ENCODE measurements around the gene MLLT10.
A peak's percentile ranks its signal among the peaks of the same experiment; 100 is the strongest.

MLLT10 gene

DNA sequence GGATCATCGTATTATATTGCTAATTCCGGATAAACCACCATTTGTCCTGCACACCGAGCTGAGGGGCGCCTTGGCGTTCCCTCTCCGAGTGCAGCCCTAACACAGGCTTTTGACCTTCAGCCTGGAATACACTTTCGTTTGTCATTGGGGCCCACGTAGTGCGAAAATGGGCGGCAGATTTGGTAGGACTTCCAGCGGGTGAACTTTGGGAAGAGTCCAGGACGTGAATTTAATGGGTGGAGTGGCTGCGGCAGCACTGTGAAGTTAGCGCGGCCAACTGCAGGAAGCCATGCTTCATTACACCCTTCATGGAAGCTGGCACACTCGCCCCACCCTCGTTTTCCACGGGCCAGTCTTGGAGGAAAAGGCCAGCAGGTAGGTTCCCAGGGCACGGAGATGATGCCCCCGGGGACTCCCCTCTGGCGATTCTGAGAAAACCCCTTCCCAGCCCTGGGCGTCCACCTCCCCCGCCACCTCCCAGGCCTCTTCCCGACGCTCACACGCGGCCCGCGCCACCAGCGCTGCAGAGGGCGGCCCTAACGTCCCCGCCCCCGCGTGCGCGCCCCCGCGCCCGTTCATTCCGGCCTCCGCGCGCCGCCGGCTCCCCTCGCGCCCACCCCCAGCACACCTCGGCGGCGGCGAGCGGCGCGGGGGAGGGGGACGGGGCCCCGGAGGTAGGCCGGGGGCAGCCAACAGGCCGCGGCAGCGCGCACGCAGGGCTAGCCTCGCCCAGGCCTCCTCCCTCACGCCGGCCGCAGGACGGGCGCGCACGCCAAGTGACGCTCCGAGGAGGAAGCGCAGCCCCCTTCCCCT lies at the start of gene MLLT10:
MLLT10 (plus strand) TSS at position 766 of the 813 bp plus-strand sequence. CDS start 413 bp downstream, outside the sequence.
- peak; percentile 87 for DNase-seq

DNA sequence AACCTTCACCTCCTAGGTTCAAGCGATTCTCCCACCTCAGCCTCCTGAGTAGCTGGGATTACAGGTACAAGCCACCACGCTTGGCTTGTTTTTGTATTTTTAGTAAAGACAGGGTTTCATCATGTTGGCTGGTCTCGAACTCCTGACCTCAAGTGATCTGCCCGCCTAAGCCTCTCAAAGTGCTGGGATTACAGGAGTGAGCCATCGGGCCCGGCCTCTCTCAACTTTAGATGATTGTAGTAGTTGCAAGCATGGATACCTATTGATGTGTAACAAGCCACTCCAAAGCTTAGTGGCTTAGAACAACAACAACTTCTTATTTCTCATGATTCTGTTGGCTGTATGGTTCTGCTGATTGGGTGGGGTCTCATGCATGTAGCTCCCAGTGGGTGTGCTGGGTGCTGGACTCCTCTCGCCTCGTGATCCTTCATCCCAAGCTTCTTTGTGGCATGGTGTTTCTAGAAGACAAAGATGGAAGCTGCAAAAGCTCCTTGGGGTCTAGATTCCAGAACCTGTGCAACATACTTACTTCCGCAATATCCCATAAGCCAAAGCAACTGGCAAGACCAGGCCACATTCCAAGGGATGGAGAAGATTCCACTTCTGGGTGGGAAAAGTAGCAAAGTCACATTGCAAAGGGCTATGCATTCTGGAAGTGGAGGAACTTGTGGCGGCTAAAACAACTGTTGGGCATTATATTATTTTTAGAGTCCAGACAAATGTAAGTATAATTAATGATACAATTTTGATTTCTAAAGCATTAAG lies 46.4 kb upstream of the MLLT10 start:
- no peak for DNase-seq

DNA sequence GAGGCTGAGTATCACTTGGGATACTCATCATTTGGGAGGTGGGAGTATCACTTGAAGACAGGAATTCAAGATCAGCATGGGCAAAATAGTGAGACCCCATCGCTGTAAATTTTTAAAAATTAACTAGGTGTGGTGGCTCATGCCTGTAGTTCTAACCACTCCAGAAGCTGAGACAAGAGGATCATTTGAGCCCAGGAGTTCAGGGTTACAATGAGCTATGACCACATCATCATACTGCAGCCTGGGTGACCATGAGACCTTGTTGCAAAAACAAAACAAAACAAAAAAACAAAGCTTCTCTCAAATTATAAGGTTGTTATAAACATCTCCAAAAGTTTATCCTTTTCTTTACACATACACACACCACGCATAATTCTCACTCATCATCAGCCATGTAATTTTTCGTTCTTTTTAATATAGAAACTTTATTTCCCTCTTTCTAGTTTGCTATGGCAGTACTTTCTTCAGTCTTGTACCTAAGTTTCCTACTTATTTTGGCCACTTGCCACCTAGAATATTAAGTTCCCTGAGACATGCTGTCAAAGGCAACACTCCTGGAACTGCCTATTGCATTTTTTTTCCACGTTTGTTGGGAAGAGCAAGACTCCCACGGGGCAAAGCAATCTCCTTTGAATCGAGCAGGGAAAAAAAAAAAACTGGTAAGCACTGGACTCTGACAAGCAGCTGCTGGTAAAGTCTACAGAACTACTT lies 45.6 kb upstream of the MLLT10 start:
- DNase-seq: no peak

DNA sequence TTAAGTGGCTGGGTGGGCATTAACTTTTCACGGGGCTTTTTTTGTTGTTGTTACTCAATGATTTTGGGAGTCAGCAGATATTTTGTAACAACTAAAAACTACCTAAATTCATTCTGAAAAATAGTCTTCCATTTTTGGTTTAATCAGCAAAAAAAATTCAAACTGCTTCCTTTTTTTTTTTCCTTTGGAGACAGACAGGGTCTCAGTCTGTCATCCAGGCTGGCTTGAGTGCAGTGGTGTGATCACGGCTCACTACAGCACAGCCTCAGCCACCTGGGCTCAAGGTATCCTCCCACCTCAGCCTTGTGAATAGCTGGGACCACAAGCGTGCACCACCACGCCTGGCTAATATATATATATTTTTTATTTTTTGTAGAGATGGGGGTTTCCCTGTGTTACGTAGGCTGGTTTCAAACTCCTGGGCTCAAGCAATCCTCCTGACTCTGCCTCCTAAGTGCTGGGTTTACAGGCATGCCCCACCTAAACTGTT lies 45.0 kb upstream of the MLLT10 start:
- DNase-seq: no peak

DNA sequence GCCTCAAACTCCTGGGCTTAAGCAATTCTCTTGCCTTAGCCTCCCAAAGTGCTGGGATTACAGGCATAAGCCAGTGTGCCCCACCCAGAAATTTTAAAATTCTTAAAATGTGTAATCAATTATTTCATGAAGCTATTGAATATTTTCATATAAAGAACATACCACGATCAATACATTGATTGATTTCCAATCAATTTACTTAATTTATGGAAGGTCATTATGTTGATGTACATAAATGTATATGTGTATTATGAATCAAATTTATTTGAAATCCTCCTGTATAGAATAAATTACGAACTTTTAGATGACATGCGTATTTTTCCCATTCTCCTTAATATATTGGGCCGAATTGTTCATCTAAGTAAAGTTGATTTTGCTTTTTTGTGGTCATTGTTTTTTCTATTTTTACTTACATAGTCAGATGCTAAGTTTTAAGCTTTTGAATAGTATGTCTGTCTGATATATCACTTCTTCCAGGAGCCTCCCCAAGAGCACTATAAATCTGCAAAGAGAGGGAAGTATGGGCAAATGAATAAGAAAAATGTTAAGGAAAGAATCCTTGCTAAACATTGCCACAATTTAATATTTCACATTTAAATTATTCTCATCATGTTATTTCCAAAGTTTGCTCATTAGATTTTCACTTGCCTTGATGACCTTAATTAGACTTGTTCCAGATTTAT lies 43.9 kb upstream of the MLLT10 start:
- DNase-seq: no peak

DNA sequence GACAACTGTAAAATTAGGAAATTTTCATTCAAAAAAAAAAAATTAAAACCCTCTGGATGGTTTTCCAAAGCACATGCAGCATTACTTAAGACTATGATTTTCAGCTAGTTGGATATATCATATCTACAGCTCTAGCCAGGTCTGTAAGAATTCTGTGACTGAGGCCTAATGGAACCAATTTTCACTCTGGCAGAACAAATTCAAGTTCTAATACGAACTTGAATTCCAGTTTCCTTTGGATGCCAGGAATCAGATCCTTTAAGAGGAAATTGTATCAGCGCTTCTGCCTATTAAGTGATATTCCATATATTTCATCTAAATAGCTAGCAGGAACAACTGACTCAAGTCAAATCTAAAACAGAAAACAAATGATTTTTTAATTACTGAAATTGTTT lies 43.3 kb upstream of the MLLT10 start:
- no peak for DNase-seq

DNA sequence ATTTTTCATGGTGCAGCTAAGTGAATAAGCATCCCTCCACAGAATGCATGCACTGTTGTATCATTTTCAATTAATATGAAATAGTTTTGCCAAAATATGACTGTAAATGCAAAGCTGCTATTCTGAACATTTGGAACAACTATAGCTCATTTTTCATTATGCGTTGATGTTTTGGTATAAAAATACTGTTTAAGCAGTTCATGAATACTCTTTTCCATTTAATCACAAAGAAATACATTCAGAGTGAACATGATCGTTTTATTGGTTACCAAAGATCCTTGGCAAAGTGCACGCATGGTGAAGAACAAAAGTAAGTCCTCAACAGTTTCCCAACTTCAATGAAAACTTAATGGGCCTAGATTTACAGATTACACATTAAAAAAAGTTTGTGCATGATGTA lies 41.6 kb upstream of the MLLT10 start:
- DNase-seq: no peak

DNA sequence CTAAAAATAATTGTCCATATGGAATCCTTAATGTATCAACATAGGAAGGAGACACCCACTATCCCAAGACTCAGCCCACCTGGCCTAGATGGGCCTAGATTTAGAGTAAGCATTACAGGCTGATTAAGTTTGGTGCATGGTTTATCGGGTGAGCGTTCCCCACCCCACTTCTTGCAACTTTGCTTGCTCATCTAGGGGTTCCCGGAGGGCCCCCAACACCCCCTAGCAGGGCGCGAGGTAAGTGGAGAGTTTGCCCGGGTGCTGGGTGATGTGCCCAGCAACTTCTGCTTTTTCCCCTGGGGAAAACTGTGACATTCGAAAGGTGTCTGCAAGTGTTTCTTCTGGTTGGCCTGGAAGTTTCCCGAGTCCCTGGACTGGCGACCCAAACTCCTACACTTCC lies 40.2 kb upstream of the MLLT10 start:
- no peak for DNase-seq

DNA sequence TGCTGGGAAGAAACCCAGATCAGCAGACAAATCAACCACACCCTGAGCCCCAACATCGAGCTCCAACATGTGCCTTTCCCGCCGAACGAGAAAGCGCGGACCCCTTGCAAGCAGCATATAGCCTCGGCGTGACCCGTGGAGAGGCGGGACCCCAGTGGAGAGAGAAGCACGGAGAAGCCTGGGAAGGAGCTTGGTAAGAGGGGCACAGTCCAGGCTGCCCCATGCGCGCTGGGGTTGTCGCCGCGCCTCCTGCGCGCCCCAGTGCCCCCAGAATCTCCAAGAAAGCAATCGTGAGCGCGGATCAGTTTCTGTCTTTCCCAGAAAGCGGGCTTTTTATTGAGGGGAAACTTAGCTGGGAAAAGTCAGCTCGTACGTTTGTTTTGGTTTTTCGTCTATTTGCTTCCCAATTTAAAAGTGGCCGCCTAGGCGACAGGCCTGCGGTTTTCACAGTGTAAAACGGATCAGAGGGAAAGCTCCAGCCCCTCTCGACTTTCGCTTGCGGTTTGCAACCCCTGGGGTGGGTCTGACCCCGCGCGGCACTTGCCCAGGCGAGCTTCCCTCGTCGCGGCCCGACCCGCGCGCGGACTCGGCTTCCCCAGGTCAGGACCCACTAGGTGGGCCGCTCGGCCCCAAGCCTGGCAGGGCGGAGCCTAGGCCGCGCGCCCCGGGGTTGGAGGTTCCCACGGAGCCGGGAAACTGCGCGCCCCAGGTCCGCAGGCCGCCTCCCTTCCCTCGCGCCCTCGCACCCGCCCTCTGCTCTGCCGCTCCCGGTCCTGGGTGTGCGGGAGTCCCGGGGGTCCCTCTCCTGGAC lies 39.6 kb upstream of the MLLT10 start:
- DNase-seq: peak; percentile 7

DNA sequence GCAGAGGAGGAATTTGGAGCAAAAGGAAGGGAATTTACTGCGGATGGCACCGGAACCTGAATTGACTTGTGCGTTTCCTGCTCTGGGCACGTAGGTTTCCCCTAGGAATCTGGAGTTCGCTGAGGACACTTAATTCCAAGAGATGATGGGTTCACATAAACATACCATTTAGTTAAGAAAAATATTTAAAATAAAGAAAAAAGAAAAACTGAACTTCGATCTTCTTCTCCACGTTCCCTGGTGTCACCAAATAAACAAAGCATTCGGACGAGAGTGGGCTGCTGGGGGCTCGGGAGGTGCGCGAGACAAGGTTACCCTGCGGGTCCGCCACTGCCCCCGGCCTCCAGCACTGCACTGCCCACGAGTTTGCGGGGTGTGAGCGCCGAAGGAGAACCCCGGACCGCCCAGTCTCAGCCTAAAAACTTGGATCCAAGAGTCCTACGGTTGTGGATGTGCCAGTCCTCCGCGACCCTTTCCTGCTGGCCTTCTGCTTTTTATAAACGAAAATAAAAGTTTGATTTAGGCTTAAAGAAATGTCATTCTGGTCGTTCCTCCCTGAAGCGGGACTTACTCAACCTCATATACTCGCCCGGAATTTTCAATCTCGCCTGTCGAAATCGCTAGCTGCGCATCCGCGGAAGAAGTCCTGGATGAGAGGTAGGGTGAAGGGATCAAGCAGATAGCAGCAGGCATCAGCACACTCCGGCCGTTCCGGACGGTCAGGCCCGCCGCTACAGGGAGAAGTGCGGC lies 38.9 kb upstream of the MLLT10 start:
- DNase-seq: no peak

DNA sequence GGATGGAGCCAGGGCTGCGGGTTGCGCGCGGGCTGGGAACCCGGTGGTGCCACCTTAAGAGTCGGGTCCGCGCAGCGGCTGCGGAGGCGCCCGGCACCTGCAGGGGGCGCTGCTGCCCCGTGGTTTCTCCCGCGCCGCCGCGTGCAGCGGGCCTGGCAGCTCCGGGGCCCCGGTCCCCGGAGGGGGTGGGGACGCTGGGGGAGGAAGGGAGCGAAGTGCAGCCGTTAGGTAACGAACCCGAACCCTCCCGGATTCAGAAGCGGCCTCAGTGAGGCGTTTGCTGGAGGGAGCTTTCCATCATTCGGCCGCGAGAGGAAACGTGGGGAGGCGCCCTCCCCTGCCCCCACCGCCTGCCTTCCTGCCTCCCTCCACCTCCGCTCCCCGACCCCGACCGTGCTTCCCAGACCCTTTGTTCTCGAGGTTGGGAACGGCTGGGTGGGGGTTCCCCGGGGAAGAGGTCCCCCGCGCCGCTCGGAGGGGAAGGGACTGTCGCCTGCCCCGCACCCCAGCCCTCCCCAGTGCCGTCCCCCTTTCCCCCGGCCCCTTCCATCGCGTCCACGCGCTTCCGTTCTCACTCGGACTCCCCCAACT lies 38.2 kb upstream of the MLLT10 start:
- DNase-seq: peak; percentile 85

DNA sequence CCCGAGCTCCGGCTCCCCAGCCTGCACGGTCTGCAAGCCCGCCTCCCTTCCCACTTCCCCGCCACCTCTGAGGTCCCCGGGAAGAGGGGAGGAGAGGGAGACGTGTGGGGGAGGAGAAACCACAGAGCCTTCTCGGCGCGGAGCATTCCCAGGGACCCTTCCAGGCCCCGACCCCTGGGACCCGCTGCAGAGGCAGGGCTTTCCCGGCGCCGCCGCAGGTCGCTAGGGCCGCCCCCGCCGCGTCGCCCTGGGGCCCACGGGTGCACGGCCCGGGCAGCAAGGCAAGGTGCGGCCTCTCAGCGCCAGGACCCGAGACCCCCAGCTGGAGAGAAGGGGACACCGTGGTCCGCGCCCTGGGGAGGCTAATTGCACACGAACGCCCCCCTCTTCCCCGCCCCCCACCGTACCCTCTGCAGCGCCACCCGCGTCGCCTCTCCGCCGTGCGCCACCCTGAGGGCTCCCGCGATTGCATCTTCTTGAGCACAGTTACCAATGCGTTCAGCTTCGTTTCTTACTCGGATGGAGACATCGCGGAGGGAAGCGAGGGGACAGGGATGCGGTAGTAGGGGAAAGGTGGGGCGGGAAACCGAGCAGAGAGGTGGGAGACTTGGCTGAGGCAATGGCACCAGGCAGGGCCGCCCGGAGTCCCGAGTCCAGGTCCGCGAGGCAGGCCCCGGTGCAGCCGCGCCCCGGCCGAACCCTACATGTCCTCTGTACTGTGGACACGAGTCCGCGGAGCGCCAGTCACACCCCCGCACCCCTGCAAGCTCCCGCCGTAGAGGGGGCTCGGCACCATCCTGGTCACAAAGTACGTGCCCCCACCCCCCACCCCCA lies 37.5 kb upstream of the MLLT10 start:
- DNase-seq: peak; percentile 49

DNA sequence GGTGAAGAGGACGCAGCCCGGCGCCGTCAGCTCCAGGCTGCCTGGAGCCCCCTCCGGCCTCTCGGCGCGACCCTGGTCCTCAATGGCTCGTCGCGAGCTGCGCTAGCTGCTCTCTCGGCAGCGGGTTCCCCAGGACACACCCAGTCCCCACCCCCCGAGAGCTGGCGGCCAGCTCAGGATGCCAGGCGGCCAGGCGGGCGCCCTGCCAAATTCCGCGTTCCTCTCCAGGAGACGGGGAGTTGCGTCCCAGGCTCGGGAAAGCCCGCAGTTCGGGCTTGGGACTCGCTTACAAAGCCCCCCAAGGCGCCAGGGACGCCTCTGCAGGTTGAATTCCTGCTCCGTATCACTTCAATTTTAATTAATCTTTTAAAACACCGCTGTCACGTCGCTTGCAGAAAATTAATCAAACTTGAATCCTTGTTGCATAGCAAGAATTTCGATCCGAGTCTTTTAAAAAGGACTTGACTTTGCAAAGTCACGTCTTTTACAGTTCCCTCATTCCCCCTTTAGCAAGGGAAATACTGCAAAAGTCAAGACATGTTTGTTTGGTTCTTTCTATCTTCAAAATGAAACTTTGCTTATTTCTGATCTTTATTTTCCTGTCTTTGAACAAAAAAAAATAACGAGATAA lies 36.7 kb upstream of the MLLT10 start:
- peak; percentile 9 for DNase-seq

DNA sequence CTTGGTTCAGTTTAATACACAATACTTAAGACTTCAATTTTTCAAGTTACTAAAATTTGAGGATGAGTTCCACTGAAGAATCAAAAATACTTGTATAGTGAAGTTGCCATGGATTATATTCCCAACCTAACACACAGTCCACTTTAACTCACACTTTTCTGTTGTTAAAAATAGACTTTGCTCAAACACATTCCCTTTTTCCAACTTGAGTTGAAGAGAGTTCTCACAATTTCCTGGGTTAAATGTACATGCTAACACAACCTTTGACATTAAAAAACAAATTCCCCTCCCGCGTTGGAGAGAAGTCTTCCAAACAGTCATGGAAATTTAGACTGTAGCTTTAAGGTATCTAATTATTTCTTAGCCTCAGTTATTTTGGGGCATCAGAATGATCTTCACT lies 35.7 kb upstream of the MLLT10 start:
- no peak for DNase-seq

DNA sequence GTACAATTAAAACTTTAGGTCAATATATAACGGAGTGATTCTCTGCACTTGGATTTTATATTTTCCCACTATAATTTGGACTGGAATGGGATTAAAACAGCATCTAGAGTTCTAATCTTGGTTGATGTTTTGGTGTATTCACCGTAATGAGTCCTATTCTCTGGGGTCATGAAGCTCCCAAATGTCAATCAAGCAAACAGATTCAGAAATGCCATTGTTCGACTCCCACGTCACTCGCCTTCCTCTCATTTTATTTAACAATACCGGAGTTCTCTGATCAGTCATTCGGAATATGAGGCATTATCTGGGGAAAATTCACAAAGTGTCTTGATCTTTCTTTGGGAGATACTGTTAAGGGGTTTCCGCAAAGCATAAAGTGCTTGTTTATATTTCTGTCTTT lies 35.0 kb upstream of the MLLT10 start:
- DNase-seq: no peak

DNA sequence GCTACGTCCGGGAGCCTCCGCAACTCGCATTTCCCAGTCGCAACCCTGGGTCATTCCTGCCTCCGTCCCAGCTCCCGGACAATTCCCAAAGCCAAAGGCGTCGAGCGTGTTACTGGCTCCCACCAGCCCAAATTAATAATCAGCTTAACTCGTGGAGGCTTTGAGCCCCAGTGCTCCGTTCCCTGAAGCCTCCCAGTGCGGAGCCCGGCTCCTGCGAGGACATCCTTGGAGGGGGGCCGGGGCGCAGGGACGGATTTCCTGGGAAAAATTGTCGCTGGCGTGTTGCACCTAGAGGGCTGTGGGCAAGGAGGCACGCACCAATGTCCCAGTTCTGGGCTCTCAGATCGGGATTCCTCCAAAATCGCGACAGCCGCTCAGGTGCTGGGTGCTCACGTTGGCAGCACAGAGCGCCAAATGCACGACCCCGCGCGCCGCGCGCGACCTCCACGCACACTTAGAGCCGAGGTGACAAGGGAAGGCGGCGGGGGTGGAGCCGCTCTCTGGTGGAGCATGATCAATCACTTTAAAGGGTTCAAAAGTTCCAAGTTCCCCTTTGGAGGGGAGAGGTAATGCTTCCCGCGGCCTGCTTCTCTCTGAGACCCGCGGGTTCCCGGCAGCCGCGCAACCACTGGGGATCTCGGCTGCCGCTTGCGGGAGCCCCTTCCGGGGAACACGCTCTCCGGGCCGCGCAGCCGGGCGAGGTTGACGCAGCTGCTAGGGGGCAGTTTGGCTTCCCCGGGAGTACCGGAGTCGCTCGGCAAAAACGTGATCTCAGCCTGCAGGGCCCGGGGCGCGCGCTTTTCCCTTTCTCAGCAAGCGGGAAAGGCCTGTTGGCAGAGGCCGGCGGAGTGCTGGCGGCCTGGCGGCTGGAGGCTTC lies 34.1 kb upstream of the MLLT10 start:
- DNase-seq: no peak

DNA sequence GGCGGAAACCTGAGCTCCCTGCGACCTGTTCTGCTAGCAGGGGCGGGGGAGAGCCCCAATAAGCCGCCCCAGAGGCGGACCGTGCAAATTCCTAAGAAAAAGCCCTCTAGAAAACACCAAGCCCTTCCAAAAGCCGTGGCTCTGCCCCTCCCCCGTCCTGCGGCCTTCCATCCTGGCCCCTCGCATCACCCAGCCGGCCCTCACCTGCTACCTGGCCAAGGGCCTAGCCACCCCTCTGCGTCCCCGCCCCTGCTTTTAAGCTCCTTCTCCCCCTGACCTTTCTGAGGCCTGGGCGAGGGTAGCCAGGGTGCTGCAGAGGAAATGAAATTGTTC lies 33.5 kb upstream of the MLLT10 start:
- no peak for DNase-seq

DNA sequence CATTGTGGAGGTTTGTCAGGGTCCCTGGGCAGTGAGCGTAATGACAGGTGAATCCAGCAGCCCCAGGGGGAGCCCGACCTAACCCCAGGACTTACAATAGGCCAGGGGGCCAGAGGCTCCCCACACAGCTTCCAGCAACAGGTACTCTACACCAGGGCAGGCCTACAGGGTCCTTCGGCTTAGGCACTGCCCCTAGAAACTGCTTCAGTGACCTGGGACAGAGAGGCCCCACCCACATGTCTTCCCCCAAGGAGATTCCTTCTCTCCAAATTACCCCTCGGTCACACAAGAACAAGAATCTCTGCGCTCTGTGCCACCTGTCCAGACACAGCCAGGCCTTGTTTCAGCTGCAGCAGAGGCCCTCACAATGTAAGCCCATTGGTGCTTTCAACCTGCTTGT lies 32.9 kb upstream of the MLLT10 start:
- no peak for DNase-seq

Data from stimulated activated CD4-positive, alpha-beta T cell treated with anti-CD3 and anti-CD28 coated beads, Interleukin-4, amount 100 ng/mL, for 24 hours (primary cell).